K562 treated with DMSO at 1 percent for 48 hours (cell line): ENCODE measurements around the gene UGDH. TPM values are rescaled to one million over a fixed set of nuclear protein-coding genes. Genes with fewer than 3 reads are reported as not detected.

Experiments used
- total RNA-seq: library from RNA; unstranded; fragments of 300-600 nt; gene quantifications from 2 replicates; pipeline ENCODE4 v1.2.3, GENCODE V29; 2022; ENCODE audit warnings: low replicate concordance; ENCODE audit errors: extremely low read depth

UGDH gene
- total RNA-seq: not detected in 2 replicates

GRCh38 chr4:39527296-39528060 is at the start of gene UGDH:
UGDH (minus strand) TSS chr4:39527439; CDS start chr4:39521512, 5,927 bp downstream.

GRCh38 chr4:39458505-39459300 is 68.5 kb downstream of the UGDH start, which contains the start of the genes LIAS and RPL9:
LIAS (plus strand) TSS chr4:39459056; CDS start chr4:39459118, 62 bp downstream.
RPL9 (minus strand) TSS chr4:39458922; CDS start chr4:39458439, 483 bp downstream.

Other genes starting within 250 kb of the UGDH start
- gene RFC1, start 161.1 kb downstream of the UGDH start, total RNA-seq: not detected in 2 replicates
- not detected in 2 replicates for gene KLB, start 120.5 kb downstream of the UGDH start, total RNA-seq
- gene RPL9, start 68.5 kb downstream of the UGDH start, total RNA-seq: 1,245 TPM in 1 of 2 replicates, not detected in the other
- gene LIAS, start 68.4 kb downstream of the UGDH start, total RNA-seq: not detected in 2 replicates
- gene SMIM14, start 111.4 kb upstream of the UGDH start, total RNA-seq: not detected in 2 replicates
- gene UBE2K, start 170.7 kb upstream of the UGDH start, total RNA-seq: not detected in 2 replicates